GM12878 (cell line): ENCODE data around the gene BICRA.

Experiments used
- CBFB ChIP-seq: IDR thresholded peaks from 2 replicates; pipeline ENCODE4 v1.6.1; 2016; ENCODE audit warnings: antibody characterized with exemption, low read depth
- CREM ChIP-seq: IDR thresholded peaks from 2 replicates; pipeline ENCODE4 v1.6.1; 2014; ENCODE audit warnings: antibody characterized with exemption, low read depth
- CTCF ChIP-seq, 3 experiments: IDR thresholded peaks in 2 of 3; conservative IDR thresholded peaks in 1 of 3; 2 replicates each; pipeline ENCODE4 v1.5.1; 2011; ENCODE audit warnings: low read depth in 3 of 3, low read length in 3 of 3, mild to moderate bottlenecking in 3 of 3, control low read depth in 2 of 3, moderate library complexity in 2 of 3, inconsistent platforms in 1 of 3, mixed read lengths in 1 of 3; ENCODE audit not compliant: control insufficient read depth in 2 of 3, insufficient read depth in 1 of 3; ENCODE audit errors: extremely low read depth in 1 of 3
- EZH2 ChIP-seq: IDR thresholded peaks from 2 replicates; pipeline ENCODE4 v1.6.1; 2012; ENCODE audit warnings: low read depth, mild to moderate bottlenecking, control low read depth, inconsistent platforms, low read length, borderline replicate concordance; ENCODE audit not compliant: control insufficient read depth
- GABPA ChIP-seq: IDR thresholded peaks from 2 replicates; pipeline ENCODE4 v1.6.1; 2014; ENCODE audit warnings: antibody characterized with exemption, low read depth, mild to moderate bottlenecking, inconsistent platforms
- KAT2A ChIP-seq: conservative IDR thresholded peaks from 2 replicates; pipeline ENCODE4 v1.6.1; 2011; ENCODE audit warnings: low read depth, low read length; ENCODE audit not compliant: control insufficient read depth
- POLR2A ChIP-seq: IDR thresholded peaks from 2 replicates; pipeline ENCODE4 v1.6.1; 2011; ENCODE audit warnings: low read depth, mild to moderate bottlenecking, low read length
- TAF1 ChIP-seq: IDR thresholded peaks from 2 replicates; pipeline ENCODE4 v1.6.1; 2011; ENCODE audit warnings: mild to moderate bottlenecking, low read depth, low read length, borderline replicate concordance

GRCh38 chr19:47628078-47628771, 19.3 kb downstream of the BICRA start:
- no peak for TF ChIP-seq CTCF (IDR thresholded peaks at IDR 0.05 in 2 of 3, conservative IDR thresholded peaks at IDR 0.05 in 1 of 3; ENCODE audit: control insufficient read depth in 2 of 3, extremely low read depth in 1 of 3, insufficient read depth in 1 of 3, low read depth in 3 of 3, low read length in 3 of 3)
- TF ChIP-seq EZH2, result no peak
- TF ChIP-seq GABPA, result no peak
- TF ChIP-seq CBFB, result no peak
- TF ChIP-seq CREM, result no peak
- TF ChIP-seq TAF1, result no peak
- TF ChIP-seq POLR2A, result no peak
- no peak for TF ChIP-seq KAT2A
